ENCODE data around the gene VEGFA. TPM values are rescaled to one million over a fixed set of nuclear protein-coding genes. Genes with fewer than 3 reads are reported as not detected.

VEGFA gene
- total RNA-seq, 4 donors from 2014 or later: 36.2 to 91.3 (median 70.4) TPM

- WGBS, 2 donors: 82 to 86% methylated on average over 2 of the region's 2 CpGs
- intact Hi-C loops (cut with DNase I; ENCODE audit: low total_unique reads): no loop called here
- TF ChIP-seq POLR2A (IDR thresholded peaks at IDR 0.05): no peak
- TF ChIP-seq CTCF (IDR thresholded peaks at IDR 0.05): no peak
- peak in 1 of 2 donors; percentile 78 for DNase-seq (ENCODE audit: low spot score in 2 of 2)
- no peak overlapping the region for H3K4me3 ChIP-seq (ENCODE audit: low read depth, poor library complexity, severe bottlenecking)
These were observed 33.2 kb upstream of the VEGFA start for GRCh38 chr6:43736844-43737243.

GRCh38 chr6:43737272-43738081 is 32.5 kb upstream of the VEGFA start:
- intact Hi-C loops (cut with DNase I; ENCODE audit: low total_unique reads): no loop called here
- TF ChIP-seq POLR2A (IDR thresholded peaks at IDR 0.05): no peak
- no peak for TF ChIP-seq CTCF (IDR thresholded peaks at IDR 0.05)
- WGBS, 2 donors: 63 to 68% methylated on average over 15 of the region's 15 CpGs
- H3K4me3 ChIP-seq (ENCODE audit: low read depth, poor library complexity, severe bottlenecking): no peak overlapping the region
- DNase-seq (ENCODE audit: low spot score in 2 of 2): peak in 1 of 2 donors; percentile 81

- WGBS, 2 donors: 46 to 62% methylated on average over 2 to 3 of the region's 3 CpGs
- TF ChIP-seq POLR2A (IDR thresholded peaks at IDR 0.05) (no peak), CTCF (IDR thresholded peaks at IDR 0.05) (peak in 1 of 3 donors; percentile 65)
- intact Hi-C loops (cut with DNase I; ENCODE audit: low total_unique reads): no loop called here
- H3K4me3 ChIP-seq (ENCODE audit: low read depth, poor library complexity, severe bottlenecking): no peak overlapping the region
- peak in 1 of 2 donors; percentile 34 for DNase-seq (ENCODE audit: low spot score in 2 of 2)
These were observed 31.7 kb upstream of the VEGFA start for GRCh38 chr6:43738267-43738676.

GRCh38 chr6:43738877-43739641 is 31.0 kb upstream of the VEGFA start:
- H3K4me3 ChIP-seq (ENCODE audit: low read depth, poor library complexity, severe bottlenecking): no peak overlapping the region
- no peak for TF ChIP-seq POLR2A (IDR thresholded peaks at IDR 0.05)
- TF ChIP-seq CTCF (IDR thresholded peaks at IDR 0.05): no peak
- intact Hi-C loops (cut with DNase I; ENCODE audit: low total_unique reads): no loop called here
- DNase-seq (ENCODE audit: low spot score in 2 of 2): peak in 1 of 2 donors; percentile 72
- WGBS, 2 donors: 75 to 78% methylated on average over 11 of the region's 11 CpGs

GRCh38 chr6:43739642-43740091 is 30.3 kb upstream of the VEGFA start:
- intact Hi-C loops (cut with DNase I; ENCODE audit: low total_unique reads): no loop called here

More at GRCh38 chr6:43739642-43740091, 30.3 kb upstream of the VEGFA start:
- peak in 1 of 2 donors; percentile 72 for DNase-seq (ENCODE audit: low spot score in 2 of 2)
- 27 to 56% methylated on average over 2 to 4 of the region's 4 CpGs for WGBS, 2 donors
- TF ChIP-seq CTCF (IDR thresholded peaks at IDR 0.05) (no peak), POLR2A (IDR thresholded peaks at IDR 0.05) (no peak)
- no peak overlapping the region for H3K4me3 ChIP-seq (ENCODE audit: low read depth, poor library complexity, severe bottlenecking)

Measured in lower leg skin (tissue), 4 donors.